HL-60 (cell line): ENCODE data around the gene UGT1A7.

Experiments
- GABPA ChIP-seq: IDR thresholded peaks from 2 replicates; pipeline ENCODE4 v1.6.1; 2012; ENCODE audit warnings: low read depth
- POLR2AphosphoS5 ChIP-seq: IDR thresholded peaks from 2 replicates; pipeline ENCODE4 v1.6.1; 2012; ENCODE audit warnings: low read depth
- SPI1 ChIP-seq: IDR thresholded peaks from 2 replicates; pipeline ENCODE4 v1.6.1; 2012; ENCODE audit warnings: low read depth, mild to moderate bottlenecking, borderline replicate concordance
- TF ChIP-seq, protein P1 (sequence below): IDR thresholded peaks from 2 replicates; pipeline ENCODE4 v1.6.1; 2012; ENCODE audit warnings: low read depth; ENCODE audit not compliant: insufficient replicate concordance
- TF ChIP-seq, protein P2 (sequence below): IDR thresholded peaks from one replicate; pipeline ENCODE4 v1.5.1; 2011; ENCODE audit warnings: low read length, control low read depth, inconsistent platforms; ENCODE audit not compliant: insufficient read depth

DNA sequence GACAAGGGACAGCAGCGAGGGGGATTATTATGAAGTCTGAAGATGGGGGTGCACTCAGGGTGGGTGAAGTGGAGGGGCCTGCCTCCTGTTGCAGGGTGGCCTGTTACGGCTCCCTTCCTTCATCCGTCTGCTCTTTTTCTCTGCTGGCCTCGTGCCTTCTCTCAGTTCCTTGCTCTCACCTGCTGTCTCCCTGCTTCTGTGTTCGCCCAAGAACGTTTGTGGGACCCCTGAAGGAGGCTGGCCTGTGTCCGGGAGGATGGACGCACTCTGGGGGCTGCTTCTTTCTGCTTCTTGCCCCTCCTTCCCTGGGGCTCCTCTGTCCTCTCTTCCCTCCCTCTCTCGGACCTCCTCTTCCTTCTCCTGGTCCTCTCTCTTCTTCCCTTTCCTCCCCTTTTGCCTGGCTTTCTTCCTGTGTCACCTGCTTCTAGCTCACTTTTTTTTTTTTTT lies 110.2 kb downstream of the UGT1A7 start:
- TF ChIP-seq, protein P1, sequence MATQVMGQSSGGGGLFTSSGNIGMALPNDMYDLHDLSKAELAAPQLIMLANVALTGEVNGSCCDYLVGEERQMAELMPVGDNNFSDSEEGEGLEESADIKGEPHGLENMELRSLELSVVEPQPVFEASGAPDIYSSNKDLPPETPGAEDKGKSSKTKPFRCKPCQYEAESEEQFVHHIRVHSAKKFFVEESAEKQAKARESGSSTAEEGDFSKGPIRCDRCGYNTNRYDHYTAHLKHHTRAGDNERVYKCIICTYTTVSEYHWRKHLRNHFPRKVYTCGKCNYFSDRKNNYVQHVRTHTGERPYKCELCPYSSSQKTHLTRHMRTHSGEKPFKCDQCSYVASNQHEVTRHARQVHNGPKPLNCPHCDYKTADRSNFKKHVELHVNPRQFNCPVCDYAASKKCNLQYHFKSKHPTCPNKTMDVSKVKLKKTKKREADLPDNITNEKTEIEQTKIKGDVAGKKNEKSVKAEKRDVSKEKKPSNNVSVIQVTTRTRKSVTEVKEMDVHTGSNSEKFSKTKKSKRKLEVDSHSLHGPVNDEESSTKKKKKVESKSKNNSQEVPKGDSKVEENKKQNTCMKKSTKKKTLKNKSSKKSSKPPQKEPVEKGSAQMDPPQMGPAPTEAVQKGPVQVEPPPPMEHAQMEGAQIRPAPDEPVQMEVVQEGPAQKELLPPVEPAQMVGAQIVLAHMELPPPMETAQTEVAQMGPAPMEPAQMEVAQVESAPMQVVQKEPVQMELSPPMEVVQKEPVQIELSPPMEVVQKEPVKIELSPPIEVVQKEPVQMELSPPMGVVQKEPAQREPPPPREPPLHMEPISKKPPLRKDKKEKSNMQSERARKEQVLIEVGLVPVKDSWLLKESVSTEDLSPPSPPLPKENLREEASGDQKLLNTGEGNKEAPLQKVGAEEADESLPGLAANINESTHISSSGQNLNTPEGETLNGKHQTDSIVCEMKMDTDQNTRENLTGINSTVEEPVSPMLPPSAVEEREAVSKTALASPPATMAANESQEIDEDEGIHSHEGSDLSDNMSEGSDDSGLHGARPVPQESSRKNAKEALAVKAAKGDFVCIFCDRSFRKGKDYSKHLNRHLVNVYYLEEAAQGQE, result no peak
- TF ChIP-seq GABPA (no peak), POLR2AphosphoS5 (no peak), SPI1 (no peak)
- TF ChIP-seq, protein P2, sequence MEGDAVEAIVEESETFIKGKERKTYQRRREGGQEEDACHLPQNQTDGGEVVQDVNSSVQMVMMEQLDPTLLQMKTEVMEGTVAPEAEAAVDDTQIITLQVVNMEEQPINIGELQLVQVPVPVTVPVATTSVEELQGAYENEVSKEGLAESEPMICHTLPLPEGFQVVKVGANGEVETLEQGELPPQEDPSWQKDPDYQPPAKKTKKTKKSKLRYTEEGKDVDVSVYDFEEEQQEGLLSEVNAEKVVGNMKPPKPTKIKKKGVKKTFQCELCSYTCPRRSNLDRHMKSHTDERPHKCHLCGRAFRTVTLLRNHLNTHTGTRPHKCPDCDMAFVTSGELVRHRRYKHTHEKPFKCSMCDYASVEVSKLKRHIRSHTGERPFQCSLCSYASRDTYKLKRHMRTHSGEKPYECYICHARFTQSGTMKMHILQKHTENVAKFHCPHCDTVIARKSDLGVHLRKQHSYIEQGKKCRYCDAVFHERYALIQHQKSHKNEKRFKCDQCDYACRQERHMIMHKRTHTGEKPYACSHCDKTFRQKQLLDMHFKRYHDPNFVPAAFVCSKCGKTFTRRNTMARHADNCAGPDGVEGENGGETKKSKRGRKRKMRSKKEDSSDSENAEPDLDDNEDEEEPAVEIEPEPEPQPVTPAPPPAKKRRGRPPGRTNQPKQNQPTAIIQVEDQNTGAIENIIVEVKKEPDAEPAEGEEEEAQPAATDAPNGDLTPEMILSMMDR, result no peak
